Liver (tissue), 9 donors: Measurements from ENCODE around the gene ZDHHC8. TPM values are rescaled to one million over a fixed set of nuclear protein-coding genes. Genes with fewer than 3 reads are reported as not detected.

Source experiments
- DNase-seq: peaks from one replicate; pipeline ENCODE4 v3.0.0-alpha.2; 2017; ENCODE audit warnings: low spot score
- H3K27ac ChIP-seq, 2 donors: one replicate each; pipeline ENCODE4 v1.7.0; 2013; ENCODE audit warnings: inconsistent platforms in 2 of 2, low read length in 2 of 2, control low read depth in 1 of 2, low read depth in 1 of 2, mild to moderate bottlenecking in 1 of 2
- H3K27me3 ChIP-seq, 4 donors: one replicate each; pipeline versions ENCODE4 v1.6.1 to v1.7.0; 2013; ENCODE audit warnings: low read length in 3 of 4, inconsistent platforms in 1 of 4, mild to moderate bottlenecking in 1 of 4, moderate library complexity in 1 of 4; ENCODE audit not compliant: control insufficient read depth in 4 of 4, insufficient read depth in 4 of 4
- H3K36me3 ChIP-seq, 4 donors: one replicate each; pipeline versions ENCODE4 v1.6.1 to v1.7.0; 2013; ENCODE audit warnings: low read length in 3 of 4, mild to moderate bottlenecking in 3 of 4, low read depth in 1 of 4, moderate library complexity in 1 of 4; ENCODE audit not compliant: control insufficient read depth in 4 of 4, insufficient read depth in 3 of 4
- H3K4me1 ChIP-seq, 4 donors: one replicate each; pipeline versions ENCODE4 v1.6.1 to v1.7.0; 2013; ENCODE audit warnings: low read length in 3 of 4, mild to moderate bottlenecking in 3 of 4, moderate library complexity in 1 of 4; ENCODE audit not compliant: control insufficient read depth in 4 of 4, insufficient read depth in 4 of 4
- H3K4me3 ChIP-seq, 3 donors: one replicate each; pipeline versions ENCODE4 v1.6.1 to v1.7.0; 2013; ENCODE audit warnings: low read length in 3 of 3, control low read depth in 1 of 3, low read depth in 1 of 3, mild to moderate bottlenecking in 1 of 3
- H3K9ac ChIP-seq, 2 donors: one replicate each; pipeline ENCODE4 v1.7.0; 2013; ENCODE audit warnings: low read length in 2 of 2, mild to moderate bottlenecking in 2 of 2, moderate library complexity in 2 of 2, control low read depth in 1 of 2, low read depth in 1 of 2
- H3K9me3 ChIP-seq, 4 donors: one replicate each; pipeline versions ENCODE4 v1.6.1 to v1.7.0; 2013; ENCODE audit warnings: low read length in 3 of 4; ENCODE audit not compliant: control insufficient read depth in 4 of 4
- ATF3 ChIP-seq: IDR thresholded peaks from 2 replicates; pipeline ENCODE4 v1.6.1; 2016; ENCODE audit warnings: antibody characterized with exemption
- CTCF ChIP-seq: fragments of 150-350 bp; IDR thresholded peaks from 2 replicates; pipeline ENCODE4 v1.5.1; 2017; ENCODE audit warnings: improper control_type of control experiment, low read depth, low read length; ENCODE audit not compliant: missing input control
- EGR1 ChIP-seq, 2 donors: IDR thresholded peaks; 2 replicates each; pipeline ENCODE4 v1.6.1; 2016 to 2018; ENCODE audit warnings: antibody characterized with exemption in 2 of 2, low read depth in 2 of 2
- FOXA1 ChIP-seq: IDR thresholded peaks from 2 replicates; pipeline ENCODE4 v1.6.1; 2016; ENCODE audit warnings: antibody characterized with exemption
- FOXA2 ChIP-seq: IDR thresholded peaks from 2 replicates; pipeline ENCODE4 v1.6.1; 2016; ENCODE audit warnings: antibody characterized with exemption
- GABPA ChIP-seq, 2 donors: IDR thresholded peaks in 1 of 2; conservative IDR thresholded peaks in 1 of 2; 2 replicates each; pipeline ENCODE4 v1.6.1; 2016; ENCODE audit warnings: antibody characterized with exemption in 2 of 2, mild to moderate bottlenecking in 1 of 2, moderate library complexity in 1 of 2
- HNF4G ChIP-seq: IDR thresholded peaks from 2 replicates; pipeline ENCODE4 v1.6.1; 2016; ENCODE audit warnings: antibody characterized with exemption
- JUND ChIP-seq, 2 donors: IDR thresholded peaks; 2 replicates each; pipeline ENCODE4 v1.6.1; 2016; ENCODE audit warnings: antibody characterized with exemption in 2 of 2
- NR2F2 ChIP-seq: IDR thresholded peaks from 2 replicates; pipeline ENCODE4 v1.6.1; 2016; ENCODE audit warnings: antibody characterized with exemption
- RAD21 ChIP-seq, 2 donors: IDR thresholded peaks; 2 replicates each; pipeline ENCODE4 v1.6.1; 2016; ENCODE audit warnings: antibody characterized with exemption in 2 of 2, mild to moderate bottlenecking in 2 of 2
- RXRA ChIP-seq, 2 donors: IDR thresholded peaks; 2 replicates each; pipeline ENCODE4 v1.6.1; 2017 to 2018; ENCODE audit warnings: antibody characterized with exemption in 2 of 2, mild to moderate bottlenecking in 1 of 2
- SP1 ChIP-seq: IDR thresholded peaks from 2 replicates; pipeline ENCODE4 v1.6.1; 2018; ENCODE audit warnings: antibody characterized with exemption, mild to moderate bottlenecking
- TAF1 ChIP-seq: conservative IDR thresholded peaks from 2 replicates; pipeline ENCODE4 v1.6.1; 2016; ENCODE audit warnings: antibody characterized with exemption, mild to moderate bottlenecking
- YY1 ChIP-seq: IDR thresholded peaks from 2 replicates; pipeline ENCODE4 v1.6.1; 2016; ENCODE audit warnings: antibody characterized with exemption, mild to moderate bottlenecking
- ZBTB33 ChIP-seq: IDR thresholded peaks from 2 replicates; pipeline ENCODE4 v1.6.1; 2016; ENCODE audit warnings: antibody characterized with exemption
- WGBS: extraction: QIAGEN DNeasy Blood & Tissue Kit; methylation state at CpG from one replicate; pipeline ENCODE4 v1.1.7; 2013; 5-methylcytosine and 5-hydroxymethylcytosine counted together
- polyA plus RNA-seq, 2 donors: library from polyadenylated mRNA; stranded (reverse) in 1 of 2; unstranded in 1 of 2; fragments of 200-250 nt in 1 of 2; fragments of >200 nt in 1 of 2; fragmentation: Nextera tagmentation in 1 of 2; extraction: Ambion mirVana in 1 of 2; gene quantifications; one replicate each; pipeline versions ENCODE4 v1.2.1 to v1.2.3, GENCODE V29; 2013 to 2015
- total RNA-seq, 2 donors: library from RNA; depleted of rRNA; stranded (reverse); fragments of >200 nt; gene quantifications; one replicate each; pipeline ENCODE4 v1.2.3, GENCODE V29; 2014
- TF ChIP-seq, protein P1 (sequence below): IDR thresholded peaks from 2 replicates; pipeline ENCODE4 v1.6.1; 2016; ENCODE audit warnings: antibody characterized with exemption, mild to moderate bottlenecking
- TF ChIP-seq, protein P2 (sequence below): IDR thresholded peaks from 2 replicates; pipeline ENCODE4 v1.6.1; 2016; ENCODE audit warnings: antibody characterized with exemption
- donor health status: healthy.
- donor health status: healthy.
- donor health status: healthy.
- donor health status: healthy.
- donor health status: healthy.

The ZDHHC8 gene
- total and polyA plus RNA-seq, 4 donors, result 2.9 to 11.8 (median 6.8) TPM

DNA sequence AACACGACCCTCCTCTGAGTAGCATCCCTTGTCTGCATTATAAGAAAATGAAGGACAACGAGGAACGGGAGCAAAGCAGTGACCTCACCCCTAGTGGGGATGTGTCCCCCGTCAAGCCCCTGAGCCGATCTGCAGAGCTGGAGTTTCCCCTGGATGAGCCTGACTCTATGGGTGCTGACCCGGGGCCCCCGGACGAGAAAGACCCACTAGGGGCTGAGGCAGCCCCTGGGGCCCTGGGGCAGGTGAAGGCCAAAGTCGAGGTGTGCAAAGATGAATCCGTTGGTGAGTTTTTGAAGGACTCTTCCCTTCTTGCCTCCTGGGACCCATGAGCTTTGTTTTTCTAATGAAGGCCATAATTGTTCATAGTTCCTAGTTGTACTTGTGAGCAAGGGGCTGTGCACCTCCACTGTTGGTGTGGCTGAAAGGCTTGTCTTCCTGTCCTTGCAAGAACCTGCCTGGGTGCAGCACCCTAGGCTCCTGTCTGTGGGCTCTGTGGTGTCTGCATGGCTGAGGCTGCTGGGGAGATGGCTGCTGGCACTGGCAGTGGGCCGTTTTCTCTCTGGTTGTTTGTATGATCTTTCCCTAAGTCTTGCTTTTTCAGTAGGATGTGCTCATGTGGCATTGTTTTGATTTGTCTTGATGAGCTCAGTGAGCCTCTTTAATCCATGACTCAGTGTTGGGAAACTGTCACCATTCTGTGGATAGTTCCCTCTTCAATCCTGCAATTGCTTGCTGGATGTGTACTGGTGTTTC lies 41.5 kb upstream of the ZDHHC8 start:
- peaks cover 27 to 64% (median 51%) of the 10 kb centered on the region in 4 donors for H3K36me3 ChIP-seq
- 95% methylated on average over 11 of the region's 11 CpGs for WGBS
- H3K4me1 ChIP-seq, result peaks cover 12 to 41% (median 27%) of the 10 kb centered on the region in 4 donors
- DNase-seq, result no peak
- H3K27me3 ChIP-seq, result no peaks in the 10 kb centered on the region
- no peak overlapping the region for H3K9ac ChIP-seq
- TF ChIP-seq EGR1 (IDR thresholded peaks at IDR 0.05; ENCODE audit: low read depth in 2 of 2) (no peak), GABPA (IDR thresholded peaks at IDR 0.05 in 1 of 2, conservative IDR thresholded peaks at IDR 0.05 in 1 of 2) (no peak), HNF4G (no peak), FOXA1 (no peak), TAF1 (no peak), YY1 (no peak), CTCF (no peak), JUND (IDR thresholded peaks at IDR 0.05) (no peak), FOXA2 (no peak), RAD21 (IDR thresholded peaks at IDR 0.05) (no peak), SP1 (no peak), ZBTB33 (no peak), ATF3 (no peak), NR2F2 (no peak), RXRA (IDR thresholded peaks at IDR 0.05) (no peak)
- TF ChIP-seq, protein P1, sequence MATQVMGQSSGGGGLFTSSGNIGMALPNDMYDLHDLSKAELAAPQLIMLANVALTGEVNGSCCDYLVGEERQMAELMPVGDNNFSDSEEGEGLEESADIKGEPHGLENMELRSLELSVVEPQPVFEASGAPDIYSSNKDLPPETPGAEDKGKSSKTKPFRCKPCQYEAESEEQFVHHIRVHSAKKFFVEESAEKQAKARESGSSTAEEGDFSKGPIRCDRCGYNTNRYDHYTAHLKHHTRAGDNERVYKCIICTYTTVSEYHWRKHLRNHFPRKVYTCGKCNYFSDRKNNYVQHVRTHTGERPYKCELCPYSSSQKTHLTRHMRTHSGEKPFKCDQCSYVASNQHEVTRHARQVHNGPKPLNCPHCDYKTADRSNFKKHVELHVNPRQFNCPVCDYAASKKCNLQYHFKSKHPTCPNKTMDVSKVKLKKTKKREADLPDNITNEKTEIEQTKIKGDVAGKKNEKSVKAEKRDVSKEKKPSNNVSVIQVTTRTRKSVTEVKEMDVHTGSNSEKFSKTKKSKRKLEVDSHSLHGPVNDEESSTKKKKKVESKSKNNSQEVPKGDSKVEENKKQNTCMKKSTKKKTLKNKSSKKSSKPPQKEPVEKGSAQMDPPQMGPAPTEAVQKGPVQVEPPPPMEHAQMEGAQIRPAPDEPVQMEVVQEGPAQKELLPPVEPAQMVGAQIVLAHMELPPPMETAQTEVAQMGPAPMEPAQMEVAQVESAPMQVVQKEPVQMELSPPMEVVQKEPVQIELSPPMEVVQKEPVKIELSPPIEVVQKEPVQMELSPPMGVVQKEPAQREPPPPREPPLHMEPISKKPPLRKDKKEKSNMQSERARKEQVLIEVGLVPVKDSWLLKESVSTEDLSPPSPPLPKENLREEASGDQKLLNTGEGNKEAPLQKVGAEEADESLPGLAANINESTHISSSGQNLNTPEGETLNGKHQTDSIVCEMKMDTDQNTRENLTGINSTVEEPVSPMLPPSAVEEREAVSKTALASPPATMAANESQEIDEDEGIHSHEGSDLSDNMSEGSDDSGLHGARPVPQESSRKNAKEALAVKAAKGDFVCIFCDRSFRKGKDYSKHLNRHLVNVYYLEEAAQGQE, result no peak
- TF ChIP-seq, protein P2, sequence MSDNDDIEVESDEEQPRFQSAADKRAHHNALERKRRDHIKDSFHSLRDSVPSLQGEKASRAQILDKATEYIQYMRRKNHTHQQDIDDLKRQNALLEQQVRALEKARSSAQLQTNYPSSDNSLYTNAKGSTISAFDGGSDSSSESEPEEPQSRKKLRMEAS, result no peak
- H3K27ac ChIP-seq, result no peak overlapping the region
- no peak overlapping the region for H3K4me3 ChIP-seq
- H3K9me3 ChIP-seq, result no peaks in the 10 kb centered on the region
